GM18499 (cell line): ENCODE measurements around the gene SEPTIN11.

ENCODE experiments used
- ATAC-seq: cut with Tn5 transposase; IDR thresholded peaks from one replicate; pipeline ENCODE4 v1.9.1; 2021; ENCODE audit warnings: moderate number of reproducible peaks; ENCODE audit not compliant: insufficient read depth, unreplicated experiment

The SEPTIN11 gene

DNA sequence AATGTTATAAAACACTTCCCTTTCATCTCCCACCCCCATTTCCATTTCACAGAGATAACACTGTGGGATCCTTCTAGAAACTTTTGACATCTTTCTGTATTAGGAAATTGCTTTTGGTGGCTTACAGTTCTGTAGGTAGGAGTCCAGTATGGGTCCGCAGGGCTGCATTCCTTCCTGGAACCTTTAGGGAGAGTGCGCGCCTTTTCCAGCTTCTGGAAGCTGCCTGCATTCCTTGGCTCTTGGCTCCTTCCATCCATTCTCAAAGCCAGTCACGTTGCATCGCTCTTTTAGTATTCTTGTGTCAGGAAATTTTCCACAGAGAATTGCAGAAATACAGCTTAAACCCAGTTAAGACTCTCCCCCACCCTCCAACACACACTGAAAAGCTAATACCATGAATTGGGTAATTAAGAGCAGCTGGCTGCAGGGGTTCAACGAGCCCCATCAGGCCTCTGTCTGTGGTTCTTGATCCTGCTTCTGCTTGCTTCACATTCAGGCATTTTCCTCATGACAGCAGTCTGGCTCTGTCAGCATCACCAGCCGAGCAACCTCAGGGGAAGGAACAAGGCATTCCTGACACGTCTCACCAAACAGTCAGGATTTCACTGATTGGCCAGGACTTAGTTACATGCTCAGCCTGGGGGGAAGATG, 48.8 kb downstream of the SEPTIN11 start:
- ATAC-seq: no peak
